Measurements from ENCODE around the gene PIP5K1B.

PIP5K1B gene

DNA sequence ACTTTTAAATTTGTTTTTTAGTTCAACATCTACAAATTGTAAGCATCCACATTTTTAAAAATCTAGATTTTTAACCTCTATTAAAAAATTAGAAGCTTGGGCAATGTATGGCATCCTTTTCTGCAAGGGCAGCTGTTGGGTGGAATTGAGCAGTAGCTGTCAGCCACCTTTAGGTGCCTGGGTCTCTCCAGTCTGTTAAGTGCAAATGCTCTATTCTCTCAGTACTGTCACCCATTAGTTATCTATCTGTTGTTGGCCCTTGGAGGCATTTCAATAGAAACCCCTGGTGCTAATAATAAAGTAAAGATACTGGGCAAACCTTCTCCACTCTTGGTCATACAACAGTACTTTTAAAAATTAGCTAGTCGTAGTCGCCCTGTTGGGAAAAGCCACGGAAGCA lies 63.6 kb downstream of the PIP5K1B start:
- TF ChIP-seq, protein P1, sequence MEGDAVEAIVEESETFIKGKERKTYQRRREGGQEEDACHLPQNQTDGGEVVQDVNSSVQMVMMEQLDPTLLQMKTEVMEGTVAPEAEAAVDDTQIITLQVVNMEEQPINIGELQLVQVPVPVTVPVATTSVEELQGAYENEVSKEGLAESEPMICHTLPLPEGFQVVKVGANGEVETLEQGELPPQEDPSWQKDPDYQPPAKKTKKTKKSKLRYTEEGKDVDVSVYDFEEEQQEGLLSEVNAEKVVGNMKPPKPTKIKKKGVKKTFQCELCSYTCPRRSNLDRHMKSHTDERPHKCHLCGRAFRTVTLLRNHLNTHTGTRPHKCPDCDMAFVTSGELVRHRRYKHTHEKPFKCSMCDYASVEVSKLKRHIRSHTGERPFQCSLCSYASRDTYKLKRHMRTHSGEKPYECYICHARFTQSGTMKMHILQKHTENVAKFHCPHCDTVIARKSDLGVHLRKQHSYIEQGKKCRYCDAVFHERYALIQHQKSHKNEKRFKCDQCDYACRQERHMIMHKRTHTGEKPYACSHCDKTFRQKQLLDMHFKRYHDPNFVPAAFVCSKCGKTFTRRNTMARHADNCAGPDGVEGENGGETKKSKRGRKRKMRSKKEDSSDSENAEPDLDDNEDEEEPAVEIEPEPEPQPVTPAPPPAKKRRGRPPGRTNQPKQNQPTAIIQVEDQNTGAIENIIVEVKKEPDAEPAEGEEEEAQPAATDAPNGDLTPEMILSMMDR (IDR thresholded peaks at IDR 0.05; ENCODE audit: extremely low read depth, missing control alignments), result no peak
- DNase-seq (ENCODE audit: low spot score), result no peak

- TF ChIP-seq, protein P1 (IDR thresholded peaks at IDR 0.05; ENCODE audit: extremely low read depth, missing control alignments), result no peak
- no peak for DNase-seq (ENCODE audit: low spot score)
Measured at GRCh38 chr9:68769852-68770251, 64.8 kb downstream of the PIP5K1B start.

DNA sequence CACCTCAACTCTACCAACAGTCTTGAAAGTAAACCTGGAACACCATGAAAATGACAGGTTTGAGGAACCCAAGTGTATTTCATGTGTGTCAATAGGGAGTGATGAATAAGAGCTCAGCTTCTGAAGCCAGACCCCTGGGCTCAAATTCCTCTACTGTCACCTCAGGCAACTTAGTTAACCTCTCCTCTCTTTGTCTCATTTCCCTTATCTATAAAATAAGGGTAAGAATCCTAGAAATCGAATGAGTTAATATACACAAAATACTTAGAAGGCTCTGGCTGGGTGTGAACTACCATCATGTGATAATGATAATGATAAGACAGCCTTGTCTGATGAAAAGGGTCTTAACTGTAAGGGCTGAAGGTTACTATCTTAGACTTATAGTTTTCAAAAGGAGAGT lies 66.3 kb downstream of the PIP5K1B start:
- DNase-seq (ENCODE audit: low spot score), result no peak
- TF ChIP-seq, protein P1 (IDR thresholded peaks at IDR 0.05; ENCODE audit: extremely low read depth, missing control alignments), result no peak

DNA sequence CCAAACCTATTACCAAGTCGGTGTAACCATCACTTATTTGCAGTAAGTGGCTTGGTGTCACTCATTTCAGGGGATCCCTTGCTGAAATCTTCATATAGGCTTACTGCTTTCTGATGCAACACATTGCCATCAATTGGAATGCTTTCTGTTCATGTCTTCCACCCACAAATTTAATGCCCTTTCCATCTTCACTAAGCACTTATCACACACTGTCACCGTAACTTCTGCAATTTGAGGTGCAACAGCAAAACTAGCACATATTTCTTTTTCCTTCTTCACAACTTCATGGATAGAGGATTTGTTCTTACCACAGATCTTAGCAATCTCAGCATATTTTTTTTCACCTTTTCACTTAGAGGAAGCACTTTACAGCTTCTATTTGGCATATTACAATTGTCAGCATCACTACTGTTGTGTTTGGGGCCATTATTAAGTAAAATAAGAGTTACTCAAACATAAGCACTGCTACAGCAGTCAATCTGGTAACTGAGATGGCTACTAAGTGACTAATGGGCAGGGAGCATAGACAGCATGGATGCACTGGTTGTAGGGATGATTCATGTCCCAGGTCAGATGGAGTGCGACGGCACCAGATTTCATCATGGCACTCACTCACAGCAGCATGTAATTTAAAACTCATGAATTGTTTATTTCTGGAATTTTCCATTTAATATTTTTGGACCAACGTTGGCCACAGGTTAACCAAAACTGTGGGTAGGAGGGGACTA lies 70.1 kb downstream of the PIP5K1B start:
- DNase-seq (ENCODE audit: low spot score), result no peak
- TF ChIP-seq, protein P1 (IDR thresholded peaks at IDR 0.05; ENCODE audit: extremely low read depth, missing control alignments), result no peak

DNA sequence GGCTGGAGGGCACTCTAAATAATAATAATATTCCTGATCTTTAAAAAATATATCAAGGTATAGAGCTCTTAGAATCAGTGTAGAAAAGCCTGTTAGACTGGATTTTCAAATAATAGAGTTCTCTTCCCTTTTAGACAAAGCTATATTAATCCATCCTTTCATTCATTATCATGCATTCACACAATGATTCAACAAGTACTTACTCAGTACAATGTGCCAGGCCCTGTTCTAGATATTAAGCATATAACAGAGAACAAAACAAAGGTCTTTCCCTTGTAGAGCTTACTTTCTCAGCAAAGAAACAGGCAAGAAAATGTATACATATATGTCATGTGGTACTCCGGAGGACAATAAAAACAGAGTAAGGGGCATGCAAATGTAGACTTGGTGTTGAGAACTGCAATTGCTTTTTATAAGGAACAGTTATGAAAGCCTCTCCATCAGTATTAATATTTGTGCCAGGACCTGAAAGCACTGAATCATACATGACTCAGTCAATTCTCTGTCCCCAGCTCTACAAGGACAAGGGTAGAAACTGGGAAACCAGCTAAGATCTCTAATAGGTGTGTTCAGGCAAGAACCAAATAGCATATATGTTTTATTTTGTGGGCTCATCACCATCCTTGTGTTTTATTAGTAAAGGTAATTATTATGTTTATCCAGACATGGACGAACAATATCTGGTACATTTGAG lies 72.2 kb downstream of the PIP5K1B start:
- DNase-seq (ENCODE audit: low spot score), result no peak
- TF ChIP-seq, protein P1 (IDR thresholded peaks at IDR 0.05; ENCODE audit: extremely low read depth, missing control alignments), result no peak

GRCh38 chr9:68778635-68779034 lies 73.6 kb downstream of the PIP5K1B start:
- DNase-seq (ENCODE audit: low spot score), result no peak
- TF ChIP-seq, protein P1 (IDR thresholded peaks at IDR 0.05; ENCODE audit: extremely low read depth, missing control alignments), result no peak

DNA sequence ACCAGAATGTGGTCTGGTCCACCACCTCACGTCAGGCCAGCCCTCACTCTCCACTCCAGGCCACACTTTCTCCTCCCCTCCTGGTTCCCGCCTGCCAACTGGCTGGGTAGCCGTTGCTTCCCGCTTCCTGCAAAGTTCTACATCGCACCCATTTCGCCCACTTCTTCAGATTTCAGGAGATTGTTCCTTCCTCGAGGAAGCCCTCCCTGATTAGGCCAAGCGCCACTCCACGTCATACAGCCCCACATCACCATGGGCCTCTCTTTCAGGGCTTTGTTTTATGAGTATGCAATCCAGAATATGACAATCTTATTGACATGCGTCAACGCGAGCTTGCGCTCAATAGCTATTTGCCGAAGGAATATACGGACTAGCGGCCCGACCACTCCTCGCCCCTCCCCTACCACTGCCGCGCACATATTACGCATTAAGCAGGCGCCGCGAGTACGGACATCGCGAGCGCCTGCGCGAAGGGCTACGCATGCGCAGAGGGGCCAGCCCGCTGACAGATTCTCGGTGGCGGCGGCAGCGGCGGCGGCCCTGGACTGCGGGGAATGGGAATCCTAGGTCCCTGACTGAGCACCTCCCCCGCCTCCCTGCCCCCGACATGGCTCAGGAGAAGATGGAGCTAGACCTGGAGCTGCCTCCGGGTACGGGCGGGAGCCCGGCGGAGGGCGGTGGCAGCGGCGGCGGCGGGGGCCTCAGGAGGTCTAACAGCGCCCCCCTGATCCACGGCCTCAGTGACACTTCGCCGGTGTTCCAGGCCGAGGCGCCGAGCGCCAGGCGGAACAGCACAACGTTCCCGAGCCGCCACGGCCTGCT lies 74.7 kb downstream of the PIP5K1B start:
- TF ChIP-seq, protein P1 (IDR thresholded peaks at IDR 0.05; ENCODE audit: extremely low read depth, missing control alignments), result peak; percentile 44
- peak; percentile 89 for DNase-seq (ENCODE audit: low spot score)
